GM19238 (cell line): ENCODE measurements around the gene GDPD3.
A peak's percentile ranks its signal among the peaks of the same experiment; 100 is the strongest.

Source experiments
- DNase-seq: peaks from one replicate; pipeline ENCODE4 v3.0.0; 2011; ENCODE audit warnings: low spot score; ENCODE audit not compliant: insufficient read length

GDPD3 gene

DNA sequence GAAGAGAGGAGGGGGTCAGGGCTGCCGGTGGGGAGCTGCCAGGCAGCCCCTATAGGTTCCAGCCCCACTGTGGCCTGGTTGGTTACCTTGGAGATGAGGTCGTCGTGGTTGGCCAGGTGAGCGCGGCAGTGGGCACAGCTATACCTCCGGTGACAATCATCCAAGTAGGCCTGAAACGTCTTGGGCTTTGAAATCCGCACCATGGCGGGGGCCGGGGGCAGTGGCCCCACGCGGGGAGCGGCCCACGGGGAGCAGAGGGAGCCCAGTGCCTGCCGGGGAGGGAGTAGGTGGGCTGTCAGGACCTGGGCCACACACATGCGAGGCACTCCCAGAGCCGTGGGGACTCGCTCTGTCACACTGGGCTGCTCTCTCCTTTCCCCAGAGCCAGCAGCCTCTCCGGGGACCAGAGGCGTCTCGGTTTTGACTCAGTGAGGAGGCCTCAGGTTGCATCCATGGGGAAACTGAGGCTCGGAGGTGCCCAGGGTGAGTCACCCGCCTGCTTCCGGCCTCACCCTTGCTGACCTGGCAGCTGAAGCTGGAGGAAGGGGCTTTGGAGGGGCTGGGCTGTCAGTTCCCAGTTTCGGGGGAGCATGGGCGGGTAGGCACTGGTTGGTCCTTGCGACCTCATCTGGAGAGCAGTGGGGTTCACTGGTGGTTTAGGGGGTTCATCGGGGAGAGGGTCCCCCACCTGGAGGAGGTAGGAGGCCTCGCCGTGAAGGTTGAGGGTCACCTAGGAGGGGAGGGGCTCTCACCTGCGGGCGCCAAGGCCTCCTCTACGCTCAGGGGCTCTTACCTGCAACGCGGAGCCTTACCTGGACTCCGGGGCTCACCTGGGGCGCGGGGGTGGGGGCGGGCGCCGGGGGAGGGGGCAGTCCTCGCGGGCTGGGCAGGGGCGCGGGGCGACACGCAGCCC, 17.9 kb downstream of the GDPD3 start:
- no peak for DNase-seq

DNA sequence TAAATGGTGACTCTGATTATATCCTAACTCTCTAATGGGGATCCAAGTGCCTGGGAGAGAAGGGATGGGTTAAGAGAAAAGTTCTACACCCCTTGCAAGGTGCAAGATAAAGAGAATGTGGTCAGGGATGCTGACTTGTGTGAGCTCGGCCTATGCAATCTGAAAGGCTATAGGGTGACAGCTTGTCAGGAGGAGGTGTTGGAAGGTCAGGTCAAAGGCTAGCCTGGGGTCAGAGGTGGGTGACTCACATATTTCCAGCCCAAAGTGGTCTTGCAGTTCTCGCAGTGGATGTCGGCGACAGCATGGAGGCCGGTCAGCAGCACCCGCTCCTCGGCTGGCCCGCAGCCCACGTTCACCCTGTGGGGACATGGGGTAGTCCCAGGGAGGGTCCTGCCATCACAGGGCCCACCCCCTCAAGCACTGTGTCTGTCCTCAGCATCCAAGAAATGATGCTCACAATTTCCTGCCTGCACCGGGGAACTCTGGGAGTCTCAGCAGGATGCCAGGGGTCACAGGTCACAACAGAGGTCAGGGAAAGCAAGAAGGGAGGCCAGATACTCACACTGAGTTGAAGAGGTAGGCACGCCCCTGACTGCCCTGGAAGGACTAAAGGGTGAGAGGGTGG, 18.7 kb downstream of the GDPD3 start:
- no peak for DNase-seq

DNA sequence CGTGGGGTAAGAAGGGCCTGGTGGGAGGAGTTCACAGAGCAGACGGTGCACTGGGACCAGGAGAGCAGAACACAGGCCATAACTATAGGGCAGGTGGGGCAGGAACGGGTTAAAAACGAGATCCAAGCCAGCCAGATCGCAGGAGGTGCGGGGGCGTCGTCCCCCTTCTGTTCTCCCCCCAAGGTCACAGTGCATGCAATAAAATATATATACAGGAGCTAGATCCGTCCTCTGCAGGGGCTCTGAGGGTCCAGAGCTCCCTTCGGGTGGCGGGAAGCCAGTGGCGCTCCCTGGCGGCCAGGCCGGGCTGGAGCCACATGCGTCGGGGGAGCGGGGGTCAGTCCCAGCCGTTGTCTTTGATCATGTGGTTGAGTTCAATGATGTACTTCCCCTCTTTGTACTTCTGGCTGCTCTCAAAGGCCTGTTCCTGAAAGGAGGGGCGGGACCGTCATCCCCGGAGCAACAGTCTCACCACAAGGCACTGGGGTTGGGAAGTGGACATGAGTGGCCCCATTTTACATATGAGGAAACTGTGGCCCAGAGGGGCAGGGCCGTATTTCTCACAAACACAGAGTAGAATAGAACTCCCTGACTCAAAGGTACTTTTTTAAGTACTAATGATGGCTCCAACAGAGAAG, 20.8 kb downstream of the GDPD3 start:
- DNase-seq, result peak; percentile 89

DNA sequence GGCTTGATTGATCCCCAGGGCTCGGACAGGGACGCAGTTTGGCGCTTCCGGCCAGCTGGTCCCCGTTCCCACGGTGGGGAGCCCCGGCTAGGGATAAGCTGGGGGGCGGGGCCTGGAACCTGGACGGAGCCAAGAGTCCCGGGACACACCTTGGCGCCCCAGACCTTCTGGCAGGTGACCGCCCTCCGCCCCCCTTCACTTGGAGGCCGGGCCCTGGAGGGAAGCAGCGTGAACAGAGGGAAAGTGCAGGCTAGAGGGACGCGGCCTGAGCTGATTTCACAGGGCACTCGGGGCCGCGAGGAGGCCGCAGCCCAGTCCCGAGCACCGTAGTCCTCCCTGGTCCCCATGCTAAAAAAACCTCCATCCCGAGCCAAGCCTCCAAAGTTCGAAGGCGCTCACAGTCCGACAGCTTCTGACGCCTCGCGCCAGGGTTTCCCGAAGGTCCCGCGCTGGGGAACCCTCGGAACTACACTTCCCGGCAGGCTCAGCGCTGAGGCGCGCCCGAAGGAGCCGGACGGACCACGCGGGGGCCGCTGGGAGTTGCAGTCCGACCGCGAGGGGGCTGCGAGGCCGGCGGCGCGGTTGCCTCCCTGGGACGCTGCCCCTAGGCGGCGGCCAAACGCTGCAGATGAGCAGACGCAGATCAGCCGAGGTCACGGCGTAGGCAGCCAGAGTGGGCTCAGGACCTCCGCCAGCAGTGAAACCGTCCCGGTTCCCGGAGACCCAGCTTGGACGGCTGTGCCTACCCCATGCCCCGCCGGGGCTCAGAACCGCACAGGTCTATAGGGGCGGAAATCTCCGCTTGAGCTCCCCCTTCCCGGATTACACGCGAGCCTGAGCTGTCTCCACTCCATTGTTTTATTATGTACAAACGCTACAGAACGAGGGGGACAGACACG, 21.6 kb downstream of the GDPD3 start, which contains the start of gene TBX6:
Gene TBX6 (minus strand): TSS at position 451 of the 899 bp plus-strand sequence. CDS start 731 bp downstream, outside the sequence.
- DNase-seq, result peak; percentile 92

DNA sequence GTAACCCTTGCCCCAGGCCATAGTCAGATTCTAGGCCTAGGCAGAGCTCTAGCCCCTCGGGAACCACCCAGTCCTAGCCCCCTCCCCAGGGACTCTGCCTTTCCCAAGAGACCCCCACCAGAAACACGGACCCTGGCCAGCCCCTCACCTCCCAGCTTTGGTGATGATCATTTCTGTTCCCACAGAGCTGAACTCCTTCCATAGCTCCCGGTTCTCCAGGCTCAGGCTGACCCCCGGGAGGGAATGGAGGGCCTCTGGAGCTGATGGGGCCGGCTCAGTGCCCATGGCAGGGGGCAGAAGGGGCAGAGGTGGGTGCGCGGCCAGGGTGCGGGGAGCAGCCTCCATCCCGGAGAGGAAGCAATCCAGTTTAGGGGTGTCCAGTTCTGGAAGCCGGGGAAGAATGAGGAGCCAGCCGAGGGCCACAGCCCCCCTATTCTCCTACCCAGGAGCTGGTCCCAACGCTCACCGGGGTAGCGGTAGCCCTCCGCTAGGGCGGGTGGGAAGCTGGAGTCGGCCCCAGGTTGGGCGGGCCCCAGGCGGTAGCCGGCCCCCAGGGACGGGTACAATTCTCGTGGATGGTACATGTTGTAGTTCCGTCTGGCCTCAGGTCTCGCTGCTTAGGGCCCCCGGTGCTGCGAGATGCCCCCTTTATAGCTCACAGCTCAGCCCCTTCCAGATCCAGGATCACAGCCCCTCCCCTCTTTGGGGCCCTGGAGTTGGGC, 22.6 kb downstream of the GDPD3 start:
- no peak for DNase-seq

DNA sequence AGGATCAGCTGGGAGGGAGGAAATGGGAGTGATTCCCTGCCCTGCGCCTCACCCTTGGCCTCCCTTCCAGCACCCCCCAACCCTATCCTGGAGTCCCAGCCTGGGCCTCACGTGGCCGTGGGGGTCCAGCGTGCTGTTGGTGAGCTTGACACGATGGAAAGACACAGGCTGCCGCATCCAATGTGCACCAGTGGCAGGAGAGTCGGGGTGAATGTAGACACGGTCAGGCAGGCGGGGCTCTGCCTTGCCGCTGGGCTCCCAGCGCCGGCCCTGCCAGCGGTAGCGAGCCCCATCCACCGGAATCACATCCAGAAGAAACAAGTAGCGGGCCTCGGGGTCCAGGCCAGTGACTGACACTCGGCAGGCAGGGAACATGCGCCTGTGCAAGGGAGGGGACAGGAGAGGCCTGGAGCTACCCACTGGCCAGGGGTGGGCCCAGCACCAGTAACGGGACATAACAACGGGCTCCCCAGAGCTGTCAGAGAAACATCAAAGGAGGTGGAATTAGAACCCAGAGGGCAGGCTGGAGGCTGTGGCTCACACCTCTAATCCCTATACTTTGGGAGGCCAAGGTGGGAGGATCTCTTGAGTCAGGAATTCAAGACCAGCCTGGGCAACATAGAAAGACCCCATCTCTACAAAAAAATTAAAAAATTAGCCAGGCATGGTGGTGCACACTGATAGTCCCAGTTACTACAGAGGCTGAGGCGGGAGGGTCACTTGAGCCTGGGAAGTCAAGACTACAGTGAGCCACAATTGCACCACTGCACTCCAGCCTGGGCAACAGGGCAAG, 24.3 kb downstream of the GDPD3 start:
- DNase-seq, result no peak

DNA sequence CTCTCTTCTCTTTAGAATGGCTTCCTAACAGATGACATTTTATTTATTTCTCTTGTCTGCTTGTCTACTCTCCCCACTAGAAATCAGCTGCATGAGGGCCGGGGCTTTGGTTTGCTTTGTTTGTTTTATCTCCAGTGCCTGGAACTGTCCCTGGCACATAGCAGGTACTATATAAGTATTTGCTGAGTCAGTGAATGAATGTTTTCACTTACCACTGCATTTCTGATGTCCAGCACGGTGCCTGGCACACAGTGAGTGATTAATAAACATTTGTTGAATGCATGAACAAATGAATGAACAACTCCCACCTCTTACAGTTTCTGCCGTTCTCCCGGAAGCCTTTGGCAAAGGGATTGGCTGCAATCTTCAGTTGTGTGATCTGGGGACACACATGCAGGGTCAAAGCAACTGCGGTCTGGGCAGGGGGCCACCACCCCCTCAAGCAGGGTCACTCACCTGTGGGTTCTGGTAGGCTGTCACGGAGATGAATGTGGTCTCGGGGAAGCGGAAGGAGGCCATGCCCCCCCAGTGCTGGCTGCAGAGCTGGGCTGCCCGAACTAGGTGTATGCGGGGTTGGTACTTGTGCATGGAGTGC, 25.0 kb downstream of the GDPD3 start:
- DNase-seq, result no peak

DNA sequence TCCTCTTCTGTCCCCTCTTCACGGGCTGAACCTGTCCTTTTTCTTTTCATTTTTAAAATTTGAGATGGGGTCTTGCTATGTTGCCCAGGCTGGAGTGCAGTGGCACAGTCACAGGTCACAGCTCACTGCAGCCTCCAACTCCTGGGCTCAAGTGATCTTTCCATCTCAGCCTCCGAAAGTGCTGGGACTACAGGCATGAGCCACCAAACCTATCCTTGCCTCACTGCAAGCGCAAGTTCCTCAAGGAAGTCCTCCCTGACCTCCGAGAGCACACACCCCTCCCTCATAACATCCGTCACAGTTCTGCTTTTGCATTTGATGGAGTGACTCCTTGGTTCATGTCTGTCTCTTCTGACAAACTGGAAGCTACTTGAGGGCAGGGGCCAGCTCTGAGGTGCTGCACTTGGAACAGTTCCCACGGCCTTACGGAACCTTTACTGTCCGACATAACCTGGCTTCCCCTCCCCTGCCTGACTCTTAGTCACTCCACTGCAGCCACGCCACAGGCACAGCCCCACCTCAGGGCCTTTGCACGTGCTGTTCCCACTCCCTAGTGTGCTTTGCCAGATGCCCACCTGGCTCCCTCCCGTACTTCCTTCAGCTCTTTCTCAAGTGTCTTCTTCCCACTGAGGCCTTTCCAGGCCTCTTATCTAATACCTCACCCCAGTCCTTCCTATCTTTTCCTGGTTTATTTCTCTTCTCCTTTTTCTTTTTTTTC, 26.0 kb downstream of the GDPD3 start:
- no peak for DNase-seq

DNA sequence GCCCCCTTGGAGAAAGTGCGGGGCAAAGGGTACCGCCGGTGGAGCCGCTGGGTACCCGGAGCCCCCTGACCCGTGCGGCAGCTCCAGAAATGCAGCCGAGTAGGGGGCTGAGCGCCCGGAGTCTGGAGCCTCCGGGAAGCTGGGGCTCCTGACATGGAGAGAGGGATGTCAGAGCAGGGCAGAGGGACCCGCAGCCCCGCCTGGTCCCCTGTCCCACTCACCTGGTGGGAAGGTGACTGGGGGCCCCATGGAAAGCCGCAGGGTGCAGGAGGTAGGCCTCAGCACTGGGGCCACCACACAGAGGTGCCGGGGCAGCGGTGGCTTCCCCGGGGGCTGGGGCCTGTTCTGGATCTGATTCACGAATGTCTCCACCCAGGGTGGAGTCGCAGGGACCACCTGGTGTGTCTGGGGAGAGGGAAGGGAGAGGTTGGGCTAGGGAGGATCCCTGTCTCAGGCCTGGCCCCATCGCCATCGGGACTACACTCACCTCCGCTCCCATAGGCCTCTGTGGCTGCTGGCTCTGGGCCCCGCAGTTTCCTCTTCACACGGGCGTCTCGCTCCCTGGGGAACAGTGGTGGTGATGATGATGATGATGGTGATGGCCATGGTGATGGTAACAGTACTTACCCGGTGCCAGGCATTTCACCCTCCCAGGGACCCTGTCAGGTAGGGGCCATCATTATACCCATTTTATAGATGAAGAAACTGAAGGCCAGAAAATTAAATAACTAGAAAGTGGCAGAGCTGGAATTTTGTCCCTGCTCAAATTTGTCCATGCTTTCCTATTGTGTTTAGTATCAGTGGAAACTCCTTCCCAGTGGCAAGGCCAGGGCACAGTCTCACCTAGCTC, 26.8 kb downstream of the GDPD3 start:
- DNase-seq, result no peak

DNA sequence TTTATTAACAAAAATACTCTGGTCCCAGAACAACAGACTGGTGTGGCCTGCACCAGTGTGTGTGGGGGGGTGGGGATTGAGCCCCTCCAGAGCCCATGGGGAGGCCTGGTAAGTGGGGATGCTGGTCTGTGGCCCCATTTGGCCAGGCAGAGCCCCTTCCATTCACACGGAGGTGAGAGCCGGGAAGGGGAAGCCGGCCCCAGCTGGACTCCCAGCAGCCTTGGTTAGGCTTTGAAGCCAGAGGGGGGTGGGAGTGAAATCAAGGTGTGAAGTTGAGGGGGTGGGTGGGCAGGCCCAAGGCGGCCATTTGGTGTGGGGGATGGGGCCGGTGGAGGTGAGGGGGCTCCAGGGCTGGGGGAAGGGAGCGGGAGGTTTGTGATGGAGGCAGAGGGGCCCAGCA, 27.5 kb downstream of the GDPD3 start:
- no peak for DNase-seq

DNA sequence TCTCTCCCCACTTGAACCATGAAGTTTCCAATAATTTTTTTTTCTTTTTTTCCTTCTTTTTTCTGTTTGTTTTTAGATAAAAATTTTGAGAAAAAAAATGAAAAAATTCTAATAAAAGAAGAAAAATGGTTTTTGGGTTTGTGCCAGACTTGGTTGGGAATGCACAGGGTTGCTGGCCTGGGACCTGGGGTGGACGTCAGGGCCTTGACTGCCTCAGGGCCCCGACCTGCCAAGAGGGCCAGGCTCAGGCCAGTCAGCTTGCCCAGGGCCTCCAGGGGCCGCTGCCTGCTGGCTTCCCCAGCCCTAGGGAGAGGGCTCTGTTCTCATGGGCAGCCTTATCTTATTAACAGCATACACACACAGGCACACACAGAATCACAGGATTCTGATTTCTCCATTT, 28.1 kb downstream of the GDPD3 start:
- no peak for DNase-seq

DNA sequence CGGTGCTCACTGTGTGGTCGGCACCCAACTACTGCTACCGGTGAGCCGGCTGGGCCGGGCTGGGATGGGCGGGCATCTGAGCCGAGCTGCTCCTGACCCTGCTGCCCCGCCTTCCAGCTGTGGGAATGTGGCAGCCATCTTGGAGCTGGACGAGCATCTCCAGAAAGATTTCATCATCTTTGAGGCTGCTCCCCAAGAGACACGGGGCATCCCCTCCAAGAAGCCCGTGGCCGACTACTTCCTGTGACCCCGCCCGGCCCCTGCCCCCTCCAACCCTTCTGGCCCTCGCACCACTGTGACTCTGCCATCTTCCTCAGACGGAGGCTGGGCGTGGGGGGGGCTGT, 28.5 kb downstream of the GDPD3 start:
- DNase-seq, result no peak

DNA sequence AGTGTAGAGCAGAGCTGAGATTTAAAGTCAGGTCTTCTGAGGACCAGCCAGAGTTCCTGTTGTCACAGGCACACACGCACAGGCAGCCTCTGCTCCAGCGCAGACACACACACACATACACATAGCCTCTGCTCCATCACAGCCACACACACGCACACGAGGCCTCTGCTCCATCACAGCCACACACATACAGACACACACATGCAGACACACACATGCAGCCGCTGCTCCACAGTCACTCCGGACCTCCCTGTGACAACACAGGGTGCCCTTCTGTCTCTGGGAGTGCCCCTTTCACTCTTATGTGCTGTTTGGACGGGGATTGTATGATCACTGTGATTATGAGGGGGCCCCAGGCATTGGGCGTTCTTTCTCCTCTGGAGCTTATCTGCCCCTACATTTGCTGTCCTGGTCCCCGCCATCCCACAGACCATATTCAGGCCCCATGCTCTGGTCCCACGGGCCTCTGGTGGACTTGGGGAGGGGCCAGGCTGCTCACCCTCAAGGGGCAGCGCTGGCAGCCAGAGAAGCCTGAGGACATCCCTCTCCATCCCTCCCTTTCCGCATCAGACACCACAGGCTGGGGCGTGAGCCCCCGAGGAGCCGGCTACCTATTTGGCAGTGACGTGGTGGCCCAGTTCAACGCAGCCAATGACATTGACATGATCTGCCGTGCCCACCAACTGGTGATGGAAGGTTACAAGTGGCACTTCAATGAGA, 29.1 kb downstream of the GDPD3 start:
- no peak for DNase-seq

DNA sequence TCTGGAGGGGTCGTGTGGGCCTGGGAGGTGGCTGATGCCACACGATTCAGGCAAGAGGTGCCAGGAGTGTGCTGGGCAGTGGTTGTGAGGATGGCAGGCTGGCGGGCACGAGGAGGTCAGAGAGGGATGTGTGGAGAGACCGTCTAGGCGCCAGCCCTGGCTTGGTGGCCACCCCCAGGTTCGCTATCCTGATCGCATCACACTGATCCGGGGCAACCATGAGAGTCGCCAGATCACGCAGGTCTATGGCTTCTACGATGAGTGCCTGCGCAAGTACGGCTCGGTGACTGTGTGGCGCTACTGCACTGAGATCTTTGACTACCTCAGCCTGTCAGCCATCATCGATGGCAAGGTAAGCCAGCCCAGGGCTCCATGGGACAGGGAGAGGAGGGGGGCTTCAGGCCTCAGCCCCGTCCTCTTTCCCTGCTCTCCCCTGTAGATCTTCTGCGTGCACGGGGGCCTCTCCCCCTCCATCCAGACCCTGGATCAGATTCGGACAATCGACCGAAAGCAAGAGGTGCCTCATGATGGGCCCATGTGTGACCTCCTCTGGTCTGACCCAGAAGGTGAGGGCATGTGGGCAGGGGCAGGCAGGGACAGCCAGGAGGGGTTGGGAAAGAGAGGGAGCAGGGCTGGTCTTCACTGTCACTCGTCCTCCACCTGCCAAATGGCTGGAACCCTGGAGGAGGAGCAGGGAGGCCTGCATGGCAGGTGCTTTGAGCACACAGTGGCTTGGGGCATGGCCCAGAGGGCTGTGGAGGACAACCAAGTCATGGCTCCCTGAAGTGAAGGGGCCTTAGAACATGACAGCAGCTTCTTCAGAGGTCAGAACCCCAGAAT, 29.9 kb downstream of the GDPD3 start:
- DNase-seq, result no peak

DNA sequence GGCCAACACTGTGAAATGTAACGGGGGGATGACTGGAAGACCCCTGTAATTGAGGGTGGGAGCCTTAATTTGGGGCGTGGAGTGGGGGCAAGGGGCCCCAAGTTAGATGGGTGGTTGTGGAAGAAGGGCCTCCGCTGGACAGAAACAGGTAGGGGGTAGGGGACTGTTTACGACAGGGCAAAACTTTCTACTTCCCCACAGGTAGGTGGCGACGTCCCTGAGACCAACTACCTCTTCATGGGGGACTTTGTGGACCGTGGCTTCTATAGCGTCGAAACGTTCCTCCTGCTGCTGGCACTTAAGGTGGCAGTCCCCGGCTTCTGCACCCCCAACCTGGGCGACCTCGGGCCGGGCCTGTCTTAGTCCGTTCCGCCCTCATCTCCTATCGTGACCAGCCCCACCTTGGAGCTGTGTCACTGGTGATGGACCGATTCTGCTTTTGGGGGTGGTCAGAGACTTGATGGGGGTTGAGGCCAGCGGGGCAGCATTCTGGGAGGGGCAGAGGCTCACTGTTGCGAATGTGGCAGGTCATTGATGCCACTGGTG, 30.7 kb downstream of the GDPD3 start:
- DNase-seq, result no peak

DNA sequence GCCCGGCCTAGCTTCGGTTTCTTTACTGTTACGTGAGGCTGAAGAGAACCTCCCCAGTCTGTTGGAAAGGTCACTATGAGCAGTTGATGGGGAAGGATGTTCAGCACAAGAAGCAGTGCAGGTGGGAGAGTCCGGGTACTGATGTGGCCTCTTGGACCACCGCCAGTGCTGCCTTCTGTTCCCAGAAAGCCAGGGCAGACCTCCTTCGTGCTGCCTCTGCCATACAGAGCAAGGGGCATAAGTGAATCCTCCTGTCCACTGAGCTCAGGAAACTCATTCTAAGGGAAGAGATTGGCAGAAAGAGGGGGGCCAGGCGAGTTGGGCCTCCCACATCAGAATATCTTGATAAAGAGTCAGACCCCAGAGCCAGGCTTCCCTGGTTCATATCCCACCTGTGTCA, 33.9 kb downstream of the GDPD3 start:
- DNase-seq, result no peak
